Natural killer cell treated with Interleukin-12 subunit alpha and Interleukin-12 subunit beta and Interleukin-15 and Interleukin-18, amount 100 ng/mL, for 72 hours (primary cell): ENCODE measurements around the gene LDLRAD4. TPM values are rescaled to one million over a fixed set of nuclear protein-coding genes. Genes with fewer than 3 reads are reported as not detected.
"Not testable (repeated sequence)": the region's sequence is repeated elsewhere in the genome, so short reads cannot be mapped to it uniquely, and the experiment has no call there.

Experiments
- ATAC-seq, 2 donors: fragments of 150-1000 bp; cut with Tn5 transposase in 1 of 2; sonication (Bioruptor Pico), chemical (Tn5 transposase) in 1 of 2; 2 replicates each; pipeline ENCODE4 v1.10.0; 2021
- DNase-seq: peaks from one replicate; pipeline ENCODE4 v3.0.0; 2022; ENCODE audit warnings: low spot score
- H3K27ac Mint-ChIP-seq, 2 donors: 1 replicate in 1 of 2; 2 replicates in 1 of 2; pipeline ENCODE4 v1.8.0; 2022; ENCODE audit warnings: mixed read lengths in 2 of 2, mild to moderate bottlenecking in 1 of 2, moderate library complexity in 1 of 2
- H3K27me3 Mint-ChIP-seq, 2 donors: 1 replicate in 1 of 2; 2 replicates in 1 of 2; pipeline ENCODE4 v1.8.0; 2022; ENCODE audit warnings: mixed read lengths in 2 of 2
- H3K36me3 Mint-ChIP-seq: one replicate; pipeline ENCODE4 v1.8.0; 2022; ENCODE audit warnings: mixed read lengths
- H3K4me1 Mint-ChIP-seq, 2 donors: 1 replicate in 1 of 2; 2 replicates in 1 of 2; pipeline ENCODE4 v1.8.0; 2022; ENCODE audit warnings: low read depth in 2 of 2, mixed read lengths in 2 of 2, mild to moderate bottlenecking in 1 of 2
- H3K4me3 Mint-ChIP-seq: one replicate; pipeline ENCODE4 v1.8.0; 2022; ENCODE audit warnings: mixed read lengths
- H3K9me3 Mint-ChIP-seq: 2 replicates; pipeline ENCODE4 v1.8.0; 2022; ENCODE audit warnings: mixed read lengths
- total RNA-seq, 2 donors: library from RNA; stranded (reverse); gene quantifications; one replicate each; pipeline ENCODE4 v1.2.3, GENCODE V29; 2022

LDLRAD4 gene
- total RNA-seq, 2 donors from 2014 or later: 16.3 to 19.5 TPM

DNA sequence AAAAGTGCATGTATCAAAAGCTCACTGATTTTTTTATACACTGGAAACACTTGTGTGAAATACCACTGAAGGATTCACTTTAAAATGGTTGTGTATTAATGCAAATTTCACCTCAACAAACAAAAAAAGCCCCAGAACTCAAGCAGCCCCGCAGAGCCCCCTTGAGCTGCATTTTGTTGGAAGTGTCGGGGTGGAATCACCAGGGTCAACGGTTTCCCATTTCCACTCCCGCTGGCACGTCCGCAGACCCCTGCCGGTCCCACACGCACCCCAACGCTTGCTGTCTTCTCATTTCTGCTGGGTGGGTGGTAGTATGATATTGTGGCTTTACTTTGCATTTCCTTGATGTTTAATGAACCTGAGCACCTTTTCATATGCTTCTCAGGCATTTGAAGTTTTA lies 268.1 kb downstream of the LDLRAD4 start:
- DNase-seq (no peak), ATAC-seq (no peak)
- Mint-ChIP-seq H3K4me1 (peaks cover 15 to 31% of the 10 kb centered on the region in 2 donors), H3K4me3 (no peak overlapping the region), H3K27ac (peak overlapping the region; percentile 44 to 52), H3K27me3 (no peaks in the 10 kb centered on the region), H3K9me3 (no peaks in the 10 kb centered on the region), H3K36me3 (no peaks in the 10 kb centered on the region)

DNA sequence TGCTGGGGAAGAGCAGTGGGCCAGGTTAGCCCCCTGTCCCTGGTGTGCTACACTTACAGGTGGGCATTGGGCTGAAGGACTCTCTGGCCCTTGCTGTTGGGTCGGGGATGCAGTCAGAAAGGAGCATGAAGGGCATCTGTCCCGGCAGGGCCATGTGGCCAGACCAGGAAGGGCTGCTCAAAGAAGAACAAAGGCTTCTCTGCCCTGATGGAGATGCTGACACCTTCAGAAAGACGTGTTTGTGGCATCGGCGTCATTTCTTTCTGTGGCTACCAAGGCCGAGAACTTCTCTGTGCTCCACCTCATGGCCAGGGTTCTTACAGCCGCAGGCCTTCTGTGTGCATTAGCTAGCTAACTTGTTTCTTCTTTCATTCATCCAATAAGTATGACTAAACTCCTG lies 268.7 kb downstream of the LDLRAD4 start:
- H3K27ac Mint-ChIP-seq: peak overlapping the region; percentile 44 to 52
- no peaks in the 10 kb centered on the region for H3K9me3 Mint-ChIP-seq

DNA sequence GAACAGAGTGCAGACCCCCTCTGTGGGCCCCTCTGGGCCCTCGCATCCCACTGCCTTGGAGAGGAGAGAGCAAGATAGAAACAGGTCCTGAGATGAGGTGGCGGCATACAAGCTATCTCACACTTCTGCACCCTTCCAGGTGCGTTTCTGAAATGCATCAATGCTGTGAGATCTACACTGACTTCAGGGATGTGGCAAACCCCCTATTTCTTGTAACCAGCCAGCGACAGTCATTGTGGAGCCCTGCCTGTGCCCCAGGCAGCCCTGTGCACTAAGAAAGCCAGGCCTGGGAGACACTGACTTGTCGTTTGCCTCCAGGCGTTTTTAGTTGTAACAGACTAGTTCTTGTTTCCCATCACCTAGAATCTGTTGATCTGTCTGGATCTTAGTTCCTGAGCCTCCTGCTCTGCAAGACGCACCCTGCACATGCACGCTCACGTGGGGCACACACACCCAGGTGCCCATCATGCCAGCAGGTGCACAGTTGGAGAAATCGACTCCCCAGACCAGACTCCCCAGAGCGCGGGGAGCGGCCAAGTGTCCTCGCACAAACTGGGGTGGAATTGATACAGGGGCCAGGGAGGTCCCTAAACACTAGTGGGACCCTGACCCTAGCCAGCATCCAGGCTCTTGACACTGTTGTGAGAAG lies 269.8 kb downstream of the LDLRAD4 start:
- Mint-ChIP-seq H3K27ac (peak overlapping the region in 1 of 2 donors; percentile 44), H3K9me3 (no peaks in the 10 kb centered on the region), H3K4me3 (no peak overlapping the region), H3K4me1 (peaks cover 14 to 27% of the 10 kb centered on the region in 2 donors), H3K27me3 (no peaks in the 10 kb centered on the region), H3K36me3 (no peaks in the 10 kb centered on the region)
- no peak for ATAC-seq
- DNase-seq: no peak

More for the DNA sequence above, 268.7 kb downstream of the LDLRAD4 start:
- H3K36me3 Mint-ChIP-seq: no peaks in the 10 kb centered on the region
- peak; percentile 71 to 79 for ATAC-seq
- H3K4me3 Mint-ChIP-seq: peak overlapping the region; percentile 18
- DNase-seq: no peak
- no peaks in the 10 kb centered on the region for H3K27me3 Mint-ChIP-seq
- H3K4me1 Mint-ChIP-seq: peaks cover 14 to 29% of the 10 kb centered on the region in 2 donors

DNA sequence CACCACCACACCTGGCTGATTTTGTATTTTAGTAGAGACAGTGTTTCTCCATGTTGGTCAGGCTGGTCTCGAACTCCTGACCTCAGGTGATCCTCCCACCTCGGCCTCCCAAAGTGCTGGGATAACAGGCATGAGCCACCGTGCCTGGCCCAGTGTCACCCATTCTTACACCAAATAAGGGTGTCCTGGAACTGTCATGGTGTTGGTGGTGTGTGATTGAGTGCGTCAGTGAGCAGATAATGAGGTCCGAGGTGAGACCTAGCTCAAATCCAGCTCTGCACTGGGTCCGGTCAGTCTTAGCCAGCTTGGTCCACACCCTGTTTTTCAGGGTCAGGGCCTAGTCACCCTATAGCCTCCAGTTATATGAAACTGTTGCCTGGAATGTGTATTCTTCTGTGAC lies 270.7 kb downstream of the LDLRAD4 start:
- ATAC-seq, H3K27ac Mint-ChIP-seq, H3K36me3 Mint-ChIP-seq, H3K27me3 Mint-ChIP-seq, DNase-seq, H3K4me3 Mint-ChIP-seq, H3K9me3 Mint-ChIP-seq: not testable (repeated sequence)
- H3K4me1 Mint-ChIP-seq: peaks cover 14 to 21% of the 10 kb centered on the region in 2 donors

DNA sequence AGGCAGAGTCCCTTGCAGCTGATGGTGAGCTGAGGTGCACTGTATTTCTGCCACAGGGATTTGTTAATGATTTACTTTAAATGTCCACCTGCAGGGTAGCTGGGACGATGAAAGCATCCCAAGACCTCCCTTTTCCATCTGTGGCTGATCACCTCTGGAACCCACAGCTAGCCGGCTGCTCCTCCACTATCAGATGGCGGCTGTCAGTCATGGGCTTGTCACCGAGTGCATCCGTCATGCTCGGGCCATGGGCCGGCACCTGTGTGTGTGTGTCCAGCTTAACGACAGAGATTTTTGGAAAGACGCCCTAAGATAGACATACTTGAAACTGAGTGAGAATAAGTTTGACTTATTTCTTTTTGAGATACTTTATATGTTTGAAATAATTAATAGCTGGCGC lies 272.6 kb downstream of the LDLRAD4 start:
- Mint-ChIP-seq H3K36me3 (no peaks in the 10 kb centered on the region), H3K9me3 (no peaks in the 10 kb centered on the region), H3K27me3 (no peaks in the 10 kb centered on the region), H3K4me3 (no peak overlapping the region), H3K27ac (no peak overlapping the region), H3K4me1 (peaks cover 14 to 22% of the 10 kb centered on the region in 2 donors)
- DNase-seq (no peak), ATAC-seq (no peak)

DNA sequence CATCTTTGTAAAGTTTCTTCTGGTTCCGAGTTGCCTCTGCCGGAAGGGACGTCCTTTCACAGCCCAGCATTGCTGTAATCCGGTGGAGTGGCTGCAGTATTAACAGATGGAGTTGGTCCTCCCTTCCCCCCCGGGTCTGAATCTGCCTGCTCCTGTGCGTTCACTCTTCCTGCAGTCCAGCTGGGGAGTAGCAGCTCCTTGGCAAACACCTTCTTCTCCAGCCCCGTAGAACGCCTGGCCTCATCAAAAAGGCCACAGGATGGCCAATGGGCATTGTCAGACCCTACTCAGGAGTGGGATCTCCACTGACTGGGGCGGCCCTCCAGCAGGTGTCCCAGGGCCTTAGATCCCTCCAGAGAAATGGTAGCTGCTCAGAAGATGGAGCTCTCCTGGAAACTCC lies 273.8 kb downstream of the LDLRAD4 start:
- no peak overlapping the region for H3K4me3 Mint-ChIP-seq
- peaks cover 6 to 18% of the 10 kb centered on the region in 2 donors for H3K4me1 Mint-ChIP-seq
- DNase-seq (no peak), ATAC-seq (no peak)
- H3K36me3 Mint-ChIP-seq: no peaks in the 10 kb centered on the region
- H3K27ac Mint-ChIP-seq: no peak overlapping the region
- H3K9me3 Mint-ChIP-seq: no peaks in the 10 kb centered on the region
- no peaks in the 10 kb centered on the region for H3K27me3 Mint-ChIP-seq

DNA sequence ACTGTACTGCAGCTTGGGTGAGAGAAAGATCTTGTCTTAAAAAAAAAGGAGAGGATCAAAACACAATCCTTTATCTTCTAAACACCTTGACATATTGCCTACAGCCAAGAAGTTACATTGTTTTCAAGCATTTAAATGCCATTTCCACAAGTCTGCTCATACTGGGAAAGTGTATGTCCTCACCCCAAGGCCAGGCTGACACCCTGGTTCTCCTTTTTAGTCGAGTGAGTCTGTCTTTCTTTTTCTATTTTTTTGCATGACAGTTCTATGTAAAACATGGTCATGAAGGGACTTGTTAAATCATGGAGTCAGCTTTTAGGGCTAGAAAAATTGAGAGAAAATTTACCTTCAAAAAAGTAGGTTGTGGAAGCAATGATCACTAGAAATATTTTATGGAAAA lies 274.5 kb downstream of the LDLRAD4 start:
- ATAC-seq (no peak), DNase-seq (no peak)
- Mint-ChIP-seq H3K36me3 (no peaks in the 10 kb centered on the region), H3K4me1 (peaks cover 0 to 12% of the 10 kb centered on the region in 2 donors), H3K27me3 (no peaks in the 10 kb centered on the region), H3K27ac (no peak overlapping the region), H3K4me3 (no peak overlapping the region), H3K9me3 (no peaks in the 10 kb centered on the region)

DNA sequence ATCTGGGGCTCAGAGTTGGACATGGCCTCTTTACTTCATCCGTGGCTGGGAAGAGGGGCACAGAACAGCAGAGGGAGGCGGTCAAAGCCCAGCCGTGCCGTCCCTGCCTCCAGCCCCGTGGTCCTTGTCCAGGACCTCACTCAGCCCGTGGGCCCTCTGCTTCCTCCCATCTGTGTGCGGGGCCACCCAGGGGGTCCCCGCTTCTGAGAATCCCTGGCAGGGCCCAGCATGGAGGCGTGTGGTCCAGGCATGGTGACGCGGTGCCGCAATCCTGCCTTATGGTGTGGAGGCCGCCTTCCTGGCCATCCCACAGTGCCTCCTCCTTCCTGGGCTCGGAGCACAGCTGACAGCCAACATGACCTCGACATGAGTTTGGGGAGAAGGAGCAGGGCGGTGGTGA lies 275.2 kb downstream of the LDLRAD4 start:
- Mint-ChIP-seq H3K9me3 (no peaks in the 10 kb centered on the region), H3K36me3 (no peaks in the 10 kb centered on the region), H3K4me3 (no peak overlapping the region), H3K27ac (no peak overlapping the region), H3K4me1 (peaks cover 0 to 7% of the 10 kb centered on the region in 2 donors), H3K27me3 (no peaks in the 10 kb centered on the region)
- no peak for ATAC-seq
- no peak for DNase-seq

DNA sequence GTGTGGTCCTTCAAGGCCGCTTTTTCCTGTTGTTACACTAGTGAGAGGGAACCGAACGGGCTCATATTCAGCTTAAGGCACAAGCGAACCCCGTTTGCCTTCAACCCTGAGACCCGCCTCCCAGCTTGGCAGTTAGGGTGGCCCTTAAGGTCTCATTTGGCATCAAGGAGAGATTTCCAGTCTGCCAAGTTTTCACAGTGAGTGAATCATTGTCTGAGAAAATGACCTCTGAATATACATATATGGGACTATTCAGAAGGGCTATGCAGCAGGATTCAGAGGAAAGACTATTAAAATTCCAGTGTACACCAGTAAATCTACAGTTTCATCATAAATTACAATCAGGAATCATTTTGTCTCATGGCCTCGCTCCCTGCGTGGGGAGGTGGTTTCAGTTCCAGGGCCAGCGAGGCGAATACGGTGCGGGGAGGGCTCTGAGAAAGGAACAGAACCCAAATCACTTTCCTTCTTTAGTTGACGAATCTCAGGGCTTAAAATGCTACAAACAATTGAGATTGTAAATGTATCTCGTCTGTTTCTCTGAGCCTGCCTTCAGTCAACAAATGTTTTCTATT lies 276.4 kb downstream of the LDLRAD4 start:
- Mint-ChIP-seq H3K4me3 (no peak overlapping the region), H3K36me3 (peaks cover 11% of the 10 kb centered on the region)
- ATAC-seq: no peak

DNA sequence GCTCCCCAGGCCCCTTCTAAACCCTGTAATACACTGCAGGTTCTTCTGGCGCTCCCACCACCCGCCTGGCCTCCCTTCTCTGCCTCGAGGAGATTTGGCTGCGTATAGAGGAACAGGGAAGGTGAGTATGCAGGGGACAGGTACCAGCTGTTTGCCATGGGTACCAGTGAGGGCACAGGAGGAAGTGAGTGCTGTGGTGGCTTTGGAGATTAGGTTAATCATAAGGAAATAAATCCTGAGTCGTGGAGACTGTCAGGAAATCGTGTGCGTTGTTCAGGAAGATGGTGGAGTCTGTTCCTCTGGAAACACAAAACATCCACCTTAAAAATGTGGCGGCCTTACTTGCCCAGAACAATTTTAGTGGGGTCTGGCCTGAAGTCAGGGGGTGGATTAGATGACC lies 277.4 kb downstream of the LDLRAD4 start:
- DNase-seq (no peak), ATAC-seq (no peak)
- Mint-ChIP-seq H3K4me3 (no peak overlapping the region), H3K4me1 (peaks cover 0 to 11% of the 10 kb centered on the region in 2 donors), H3K36me3 (peaks cover 12% of the 10 kb centered on the region), H3K27ac (no peak overlapping the region), H3K9me3 (peaks cover 8% of the 10 kb centered on the region), H3K27me3 (no peaks in the 10 kb centered on the region)

More for the DNA sequence above, 276.4 kb downstream of the LDLRAD4 start:
- Mint-ChIP-seq H3K27me3 (no peaks in the 10 kb centered on the region), H3K9me3 (peaks cover 8% of the 10 kb centered on the region), H3K4me1 (peaks cover 0 to 11% of the 10 kb centered on the region in 2 donors), H3K27ac (no peak overlapping the region)
- no peak for DNase-seq

DNA sequence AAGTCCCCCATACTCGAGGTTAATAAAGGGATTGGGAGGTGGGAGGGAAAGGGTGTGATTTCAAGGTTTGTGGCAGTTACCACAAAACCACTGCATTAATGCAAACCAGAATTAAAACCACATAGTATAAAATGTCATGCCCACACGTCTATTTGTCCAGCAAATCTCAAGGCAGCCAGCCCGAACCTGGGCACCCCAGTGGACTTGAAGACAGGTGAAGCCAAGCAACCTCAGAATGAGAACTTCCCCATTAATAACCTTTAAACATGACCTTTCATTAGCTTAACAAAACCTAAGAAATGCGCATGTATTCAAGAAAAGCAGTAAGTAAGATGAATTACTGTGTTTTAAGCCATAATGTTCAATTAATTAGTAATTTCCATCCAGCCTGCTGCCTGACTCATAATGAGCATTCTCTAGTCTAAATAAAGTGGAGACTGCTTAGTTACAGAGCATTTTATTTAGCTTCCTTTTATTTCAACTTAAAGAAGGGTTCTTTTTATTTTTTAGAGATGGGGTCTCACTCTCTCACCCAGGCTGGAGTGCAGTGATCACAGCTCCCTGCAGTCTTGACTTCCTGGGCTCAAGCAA lies 278.2 kb downstream of the LDLRAD4 start:
- Mint-ChIP-seq H3K4me1 (peaks cover 0 to 15% of the 10 kb centered on the region in 2 donors), H3K27me3 (no peaks in the 10 kb centered on the region), H3K4me3 (no peak overlapping the region), H3K9me3 (peaks cover 8% of the 10 kb centered on the region), H3K27ac (no peak overlapping the region), H3K36me3 (peaks cover 12% of the 10 kb centered on the region)
- ATAC-seq: no peak
- no peak for DNase-seq

DNA sequence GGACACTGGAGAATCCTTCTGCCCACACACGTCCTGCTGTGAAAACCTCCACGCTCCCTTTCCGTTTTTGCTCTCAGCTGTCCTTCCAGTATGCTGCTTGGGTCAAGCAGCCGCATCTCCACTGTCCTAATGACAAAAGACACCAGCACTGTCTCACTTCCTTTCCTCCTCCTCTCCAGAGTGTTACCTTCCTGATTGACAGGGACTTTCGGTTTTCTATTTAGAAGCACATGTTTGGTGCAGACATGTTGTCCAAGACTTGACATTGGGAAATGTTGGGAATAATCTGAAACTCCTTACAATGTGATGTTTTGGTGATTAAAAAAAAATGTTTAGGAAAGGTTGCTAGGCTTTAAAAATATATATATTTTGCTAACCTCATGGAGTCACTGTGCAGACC lies 281.2 kb downstream of the LDLRAD4 start:
- DNase-seq: no peak
- no peak overlapping the region for H3K27ac Mint-ChIP-seq
- H3K36me3 Mint-ChIP-seq: peaks cover 12% of the 10 kb centered on the region
- ATAC-seq: no peak
- peaks cover 8% of the 10 kb centered on the region for H3K9me3 Mint-ChIP-seq
- H3K4me3 Mint-ChIP-seq: no peak overlapping the region
- peaks cover 8 to 22% of the 10 kb centered on the region in 2 donors for H3K4me1 Mint-ChIP-seq
- H3K27me3 Mint-ChIP-seq: no peaks in the 10 kb centered on the region

DNA sequence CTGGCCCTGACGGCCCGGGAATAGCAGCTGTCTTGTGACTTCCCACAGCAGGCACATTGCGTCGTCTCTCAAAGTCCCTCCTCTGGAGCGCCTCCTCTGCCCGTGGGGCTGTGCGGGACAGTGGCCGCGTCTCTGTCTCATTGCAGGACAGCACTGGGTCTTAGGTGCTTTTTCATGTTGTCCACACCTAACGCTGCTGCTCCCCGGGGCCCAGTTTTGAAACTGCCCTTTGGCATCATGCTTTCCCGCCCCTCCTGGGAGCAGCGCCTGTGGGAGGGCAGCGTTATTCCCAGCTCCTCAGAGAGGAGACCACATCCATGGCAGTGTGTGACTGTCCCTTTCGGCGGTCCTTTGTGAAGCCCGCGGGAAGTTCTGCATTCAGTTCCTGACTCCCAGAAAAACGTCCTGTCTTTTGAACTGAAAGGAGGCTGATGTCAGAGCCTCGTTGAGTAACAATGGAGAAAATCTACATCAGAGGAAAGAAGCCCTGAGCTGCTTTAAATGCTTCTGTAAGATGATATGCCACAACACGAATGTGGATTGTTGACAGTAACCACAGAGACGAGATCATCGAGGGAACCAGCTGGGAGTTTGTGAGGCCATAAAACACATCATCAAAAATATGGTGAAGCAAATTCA lies 281.8 kb downstream of the LDLRAD4 start:
- DNase-seq: no peak

More for the DNA sequence above, 281.8 kb downstream of the LDLRAD4 start:
- Mint-ChIP-seq H3K4me3 (no peak overlapping the region), H3K27ac (no peak overlapping the region), H3K36me3 (peaks cover 12% of the 10 kb centered on the region), H3K27me3 (no peaks in the 10 kb centered on the region), H3K9me3 (peaks cover 8% of the 10 kb centered on the region), H3K4me1 (peaks cover 8 to 23% of the 10 kb centered on the region in 2 donors)
- ATAC-seq: no peak
